Caco-2 (cell line): ENCODE data around the gene STEAP3. TPM values are rescaled to one million over a fixed set of nuclear protein-coding genes. Genes with fewer than 3 reads are reported as not detected.

ENCODE experiments used
- BruUV-seq: library from RNA; stranded (reverse); fragments of 400-500 nt; replicated peaks from 2 replicates; lab custom pipeline; 2021; lab: Mats Ljungman, UMichigan
- CTCF ChIA-PET: fragments of 300-600 bp; sonication (Branson Sonifier 250); formaldehyde crosslinking; loops from one replicate; lab custom pipeline; 2022; ENCODE audit warnings: antibody characterized with exemption; lab: Charles Lee
- POLR2A ChIA-PET: fragments of 300-600 bp; sonication (Branson Sonifier 250); formaldehyde crosslinking; loops from one replicate; lab custom pipeline; 2022; ENCODE audit warnings: antibody characterized with exemption; lab: Charles Lee
- DNase-seq, 2 experiments: peaks; one replicate each; pipeline versions ENCODE4 v3.0.0 to v3.0.0-alpha.2; 2020 to 2022
- H3K27me3 ChIP-seq: replicated peaks from 2 replicates; pipeline ENCODE4 v1.6.0; 2011; ENCODE audit warnings: low read length; ENCODE audit not compliant: control insufficient read depth, insufficient read depth
- H3K36me3 ChIP-seq: 2 replicates; pipeline ENCODE4 v1.5.1; 2011; ENCODE audit warnings: low read length; ENCODE audit not compliant: control insufficient read depth, insufficient read depth
- H3K4me1 ChIP-seq: fragments of 250-450 bp; sonication (Bioruptor Pico); 2 replicates; pipeline ENCODE4 v1.5.1; 2020; ENCODE audit warnings: mild to moderate bottlenecking
- H3K4me3 ChIP-seq: 2 replicates; pipeline ENCODE4 v1.5.1; 2011; ENCODE audit warnings: low read depth, mild to moderate bottlenecking, control low read depth, low read length
- H3K9me3 ChIP-seq: fragments of 250-450 bp; sonication (Bioruptor Pico); 2 replicates; pipeline ENCODE4 v1.5.1; 2020; ENCODE audit warnings: mild to moderate bottlenecking, moderate library complexity
- H3K27ac Mint-ChIP-seq: one replicate; pipeline ENCODE4 v1.8.0; 2022; ENCODE audit warnings: mixed read lengths; ENCODE audit not compliant: unreplicated experiment
- H3K27me3 Mint-ChIP-seq: one replicate; pipeline ENCODE4 v1.8.0; 2022; ENCODE audit warnings: mixed read lengths; ENCODE audit not compliant: insufficient read depth, unreplicated experiment
- H3K36me3 Mint-ChIP-seq: one replicate; pipeline ENCODE4 v1.8.0; 2022; ENCODE audit warnings: mild to moderate bottlenecking, mixed read lengths; ENCODE audit not compliant: insufficient read depth, unreplicated experiment
- H3K4me1 Mint-ChIP-seq: one replicate; pipeline ENCODE4 v1.8.0; 2022; ENCODE audit warnings: low read depth, mixed read lengths; ENCODE audit not compliant: unreplicated experiment
- H3K4me3 Mint-ChIP-seq: one replicate; pipeline ENCODE4 v1.8.0; 2022; ENCODE audit warnings: mild to moderate bottlenecking, moderate library complexity, mixed read lengths; ENCODE audit not compliant: unreplicated experiment
- H3K9me3 Mint-ChIP-seq: one replicate; pipeline ENCODE4 v1.8.0; 2022; ENCODE audit warnings: mixed read lengths; ENCODE audit not compliant: unreplicated experiment
- CTCF ChIP-seq, 2 experiments: fragments of 200-600 bp in 1 of 2; IDR thresholded peaks; 1 replicate in 1 of 2; 2 replicates in 1 of 2; pipeline versions ENCODE4 v1.5.1 to v1.8.0; 2011 to 2022; ENCODE audit warnings: antibody characterized with exemption in 1 of 2, control low read depth in 1 of 2, inconsistent platforms in 1 of 2, low read depth in 1 of 2, low read length in 1 of 2, mild to moderate bottlenecking in 1 of 2, moderate library complexity in 1 of 2; ENCODE audit not compliant: insufficient read depth in 1 of 2, severe bottlenecking in 1 of 2, unreplicated experiment in 1 of 2
- intact Hi-C: fragments of 100-400 bp; cut with micrococcal nuclease; formaldehyde crosslinking; loops from one replicate; pipeline ENCODE4 v1.10.0; 2022; ENCODE audit not compliant: unreplicated experiment
- total RNA-seq: library from RNA; stranded (reverse); gene quantifications from 2 replicates; pipeline ENCODE4 v1.2.3, GENCODE V29; 2022

Gene STEAP3
- total RNA-seq, 1 experiment from 2014 or later = 20.4 TPM

GRCh38 chr2:119246884-119247843 is 23.5 kb downstream of the STEAP3 start:
- no peak overlapping the region for H3K4me3 ChIP-seq
- DNase-seq = peak in 1 of 2 experiments; percentile 38
- no peaks in the 10 kb centered on the region for H3K4me1 Mint-ChIP-seq
- no peak for TF ChIP-seq CTCF (IDR thresholded peaks at IDR 0.05; ENCODE audit: insufficient read depth in 1 of 2, low read depth in 1 of 2, low read length in 1 of 2, severe bottlenecking in 1 of 2, unreplicated experiment in 1 of 2)
- ChIA-PET CTCF (no interaction called here), POLR2A (interaction anchor here (0.5 kb wide), 1 partner anchor 11 kb away, joined by 9 read pairs; no protein-coding TSS in a partner anchor)
- peaks cover 12% of the 10 kb centered on the region for H3K36me3 Mint-ChIP-seq
- 0 out of 2 replicates have a peak, but pooled peaks cover 1% of the 10 kb centered on the region for H3K36me3 ChIP-seq
- H3K9me3 ChIP-seq = no peaks in the 10 kb centered on the region
- intact Hi-C loops = no loop called here
- H3K27ac Mint-ChIP-seq = no peak overlapping the region
- H3K27me3 ChIP-seq = no peaks in the 10 kb centered on the region
- H3K9me3 Mint-ChIP-seq = no peaks in the 10 kb centered on the region
- no TSS peak for BruUV-seq
- no peaks in the 10 kb centered on the region for H3K27me3 Mint-ChIP-seq
- no peak overlapping the region for H3K4me3 Mint-ChIP-seq
- H3K4me1 ChIP-seq = no peaks in the 10 kb centered on the region

GRCh38 chr2:119247844-119248271 is 24.2 kb downstream of the STEAP3 start:
- Histone ChIP-seq H3K27me3 (no peaks in the 10 kb centered on the region), H3K4me1 (no peaks in the 10 kb centered on the region), H3K9me3 (no peaks in the 10 kb centered on the region), H3K4me3 (no peak overlapping the region), H3K36me3 (0 out of 2 replicates have a peak, but pooled peaks cover 1% of the 10 kb centered on the region)
- H3K27ac Mint-ChIP-seq = no peak overlapping the region
- DNase-seq = no peak
- H3K4me1 Mint-ChIP-seq = no peaks in the 10 kb centered on the region
- no peak for TF ChIP-seq CTCF (IDR thresholded peaks at IDR 0.05; ENCODE audit: insufficient read depth in 1 of 2, low read depth in 1 of 2, low read length in 1 of 2, severe bottlenecking in 1 of 2, unreplicated experiment in 1 of 2)
- H3K27me3 Mint-ChIP-seq = no peaks in the 10 kb centered on the region
- no TSS peak for BruUV-seq
- POLR2A ChIA-PET = no interaction called here
- H3K9me3 Mint-ChIP-seq = no peaks in the 10 kb centered on the region
- CTCF ChIA-PET = no interaction called here
- intact Hi-C loops = no loop called here
- peaks cover 12% of the 10 kb centered on the region for H3K36me3 Mint-ChIP-seq
- H3K4me3 Mint-ChIP-seq = no peak overlapping the region

GRCh38 chr2:119248311-119248710 is 24.7 kb downstream of the STEAP3 start:
- no TSS peak for BruUV-seq
- H3K27ac Mint-ChIP-seq = no peak overlapping the region
- Histone ChIP-seq H3K4me1 (no peaks in the 10 kb centered on the region), H3K9me3 (no peaks in the 10 kb centered on the region), H3K36me3 (0 out of 2 replicates have a peak, but pooled peaks cover 1% of the 10 kb centered on the region), H3K27me3 (no peaks in the 10 kb centered on the region), H3K4me3 (no peak overlapping the region)
- no peak for TF ChIP-seq CTCF (IDR thresholded peaks at IDR 0.05; ENCODE audit: insufficient read depth in 1 of 2, low read depth in 1 of 2, low read length in 1 of 2, severe bottlenecking in 1 of 2, unreplicated experiment in 1 of 2)
- H3K4me3 Mint-ChIP-seq = no peak overlapping the region
- POLR2A ChIA-PET = no interaction called here
- no peaks in the 10 kb centered on the region for H3K27me3 Mint-ChIP-seq
- no peaks in the 10 kb centered on the region for H3K9me3 Mint-ChIP-seq
- DNase-seq = no peak
- CTCF ChIA-PET = no interaction called here
- H3K36me3 Mint-ChIP-seq = peaks cover 12% of the 10 kb centered on the region
- intact Hi-C loops = no loop called here
- no peaks in the 10 kb centered on the region for H3K4me1 Mint-ChIP-seq
